ENCODE results near the gene MT4.

Gene MT4

DNA sequence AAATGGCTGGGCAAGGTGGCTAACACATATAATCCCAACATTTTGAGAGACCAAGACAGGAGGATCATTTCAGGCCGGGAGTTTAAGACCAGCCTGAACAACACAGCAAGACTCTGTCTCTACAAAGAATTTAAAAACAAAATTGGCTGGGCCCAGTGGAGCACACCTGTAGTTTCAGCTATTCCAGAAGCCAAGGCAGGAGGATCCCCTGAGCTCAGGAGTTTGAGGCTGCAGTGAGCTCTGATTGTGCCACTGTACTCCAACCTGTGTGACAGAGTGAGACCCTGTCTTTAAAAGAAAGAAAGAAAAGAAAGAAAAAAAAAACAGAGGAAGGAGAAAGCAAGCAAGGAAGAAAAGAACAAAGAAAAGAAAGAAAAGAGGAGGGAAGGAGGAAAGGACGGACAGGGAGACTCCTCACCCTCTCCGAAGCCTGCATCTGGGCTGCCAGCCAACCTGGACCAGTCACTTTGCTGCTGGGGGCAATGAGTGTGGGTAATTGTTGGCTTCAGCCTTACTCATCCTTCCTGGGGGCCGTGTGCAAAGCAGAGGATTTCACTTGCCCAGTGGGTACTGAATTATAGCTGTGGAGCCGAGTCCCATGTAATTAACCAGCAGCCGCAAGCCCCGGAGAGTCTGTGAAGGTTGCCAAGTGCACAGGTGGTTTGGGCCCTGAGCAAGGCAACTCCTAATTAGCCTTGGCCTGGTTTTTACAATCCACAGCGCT, 6.7 kb upstream of the MT4 start (continued):
- TF ChIP-seq FEZF1 (tag by site-specific recombination; IDR thresholded peaks at IDR 0.05) (peak; percentile 65), ZNF560 (tag by site-specific recombination; IDR thresholded peaks at IDR 0.05; ENCODE audit: borderline replicate concordance) (no peak), ZNF843 (tag by site-specific recombination; IDR thresholded peaks at IDR 0.05) (no peak), ZBTB17 (tag by site-specific recombination; IDR thresholded peaks at IDR 0.05) (peak; percentile 75), ZNF747 (tag by site-specific recombination; IDR thresholded peaks at IDR 0.05) (no peak), ZNF660 (tag by site-specific recombination; IDR thresholded peaks at IDR 0.05) (peak; percentile 72; the same call in 1 of the 2 replicates), ZNF530 (tag by site-specific recombination; IDR thresholded peaks at IDR 0.05; ENCODE audit: low read depth) (no peak), ZNF629 (tag by site-specific recombination; IDR thresholded peaks at IDR 0.05) (no peak), SCRT2 (tag by site-specific recombination; IDR thresholded peaks at IDR 0.05) (peak; percentile 74), ZNF112 (tag by site-specific recombination; IDR thresholded peaks at IDR 0.05) (no peak), KLF8 (tag by site-specific recombination; IDR thresholded peaks at IDR 0.05) (no peak), ZNF121 (tag by site-specific recombination; IDR thresholded peaks at IDR 0.05) (no peak), HOXD13 (CRISPR knock-in tag; IDR thresholded peaks at IDR 0.05; ENCODE audit: borderline replicate concordance) (no peak), ZNF23 (tag by site-specific recombination; IDR thresholded peaks at IDR 0.05; ENCODE audit: borderline replicate concordance) (no peak), ZNF473 (tag by site-specific recombination; IDR thresholded peaks at IDR 0.05) (no peak), KLF10 (tag by site-specific recombination; IDR thresholded peaks at IDR 0.05) (no peak), ZBTB20 (tag by site-specific recombination; IDR thresholded peaks at IDR 0.05) (0 out of 2 replicates have a peak, but pooled peaks have one; percentile 15), GLIS2 (tag by site-specific recombination; IDR thresholded peaks at IDR 0.05) (peak; percentile 30; the same call in 1 of the 2 replicates), ZNF600 (tag by site-specific recombination; IDR thresholded peaks at IDR 0.05) (0 out of 2 replicates have a peak, but pooled peaks have one; percentile 19), GLIS1 (tag by site-specific recombination; IDR thresholded peaks at IDR 0.05) (peak; percentile 87), ZNF366 (tag by site-specific recombination; conservative IDR thresholded peaks at IDR 0.05) (peak; percentile 65), PRDM1 (tag by site-specific recombination; IDR thresholded peaks at IDR 0.05) (peak; percentile 53), HOXC10 (CRISPR knock-in tag; IDR thresholded peaks at IDR 0.05) (no peak), KLF16 (tag by site-specific recombination; IDR thresholded peaks at IDR 0.05) (no peak)
- TF ChIP-seq, protein P1, sequence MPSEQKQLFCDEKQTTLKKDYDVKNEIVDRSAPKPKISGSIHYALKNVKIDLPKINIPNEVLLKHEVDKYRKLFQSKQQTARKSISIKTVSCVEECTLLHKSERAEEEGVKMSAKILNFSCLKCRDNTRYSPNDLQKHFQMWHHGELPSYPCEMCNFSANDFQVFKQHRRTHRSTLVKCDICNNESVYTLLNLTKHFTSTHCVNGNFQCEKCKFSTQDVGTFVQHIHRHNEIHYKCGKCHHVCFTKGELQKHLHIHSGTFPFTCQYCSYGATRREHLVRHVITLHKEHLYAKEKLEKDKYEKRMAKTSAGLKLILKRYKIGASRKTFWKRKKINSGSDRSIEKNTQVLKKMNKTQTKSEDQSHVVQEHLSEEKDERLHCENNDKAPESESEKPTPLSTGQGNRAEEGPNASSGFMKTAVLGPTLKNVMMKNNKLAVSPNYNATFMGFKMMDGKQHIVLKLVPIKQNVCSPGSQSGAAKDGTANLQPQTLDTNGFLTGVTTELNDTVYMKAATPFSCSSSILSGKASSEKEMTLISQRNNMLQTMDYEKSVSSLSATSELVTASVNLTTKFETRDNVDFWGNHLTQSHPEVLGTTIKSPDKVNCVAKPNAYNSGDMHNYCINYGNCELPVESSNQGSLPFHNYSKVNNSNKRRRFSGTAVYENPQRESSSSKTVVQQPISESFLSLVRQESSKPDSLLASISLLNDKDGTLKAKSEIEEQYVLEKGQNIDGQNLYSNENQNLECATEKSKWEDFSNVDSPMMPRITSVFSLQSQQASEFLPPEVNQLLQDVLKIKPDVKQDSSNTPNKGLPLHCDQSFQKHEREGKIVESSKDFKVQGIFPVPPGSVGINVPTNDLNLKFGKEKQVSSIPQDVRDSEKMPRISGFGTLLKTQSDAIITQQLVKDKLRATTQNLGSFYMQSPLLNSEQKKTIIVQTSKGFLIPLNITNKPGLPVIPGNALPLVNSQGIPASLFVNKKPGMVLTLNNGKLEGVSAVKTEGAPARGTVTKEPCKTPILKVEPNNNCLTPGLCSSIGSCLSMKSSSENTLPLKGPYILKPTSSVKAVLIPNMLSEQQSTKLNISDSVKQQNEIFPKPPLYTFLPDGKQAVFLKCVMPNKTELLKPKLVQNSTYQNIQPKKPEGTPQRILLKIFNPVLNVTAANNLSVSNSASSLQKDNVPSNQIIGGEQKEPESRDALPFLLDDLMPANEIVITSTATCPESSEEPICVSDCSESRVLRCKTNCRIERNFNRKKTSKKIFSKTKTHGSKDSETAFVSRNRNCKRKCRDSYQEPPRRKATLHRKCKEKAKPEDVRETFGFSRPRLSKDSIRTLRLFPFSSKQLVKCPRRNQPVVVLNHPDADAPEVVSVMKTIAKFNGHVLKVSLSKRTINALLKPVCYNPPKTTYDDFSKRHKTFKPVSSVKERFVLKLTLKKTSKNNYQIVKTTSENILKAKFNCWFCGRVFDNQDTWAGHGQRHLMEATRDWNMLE (tag by site-specific recombination; conservative IDR thresholded peaks at IDR 0.05; ENCODE audit: low read depth): no peak
- TF ChIP-seq, protein P2, sequence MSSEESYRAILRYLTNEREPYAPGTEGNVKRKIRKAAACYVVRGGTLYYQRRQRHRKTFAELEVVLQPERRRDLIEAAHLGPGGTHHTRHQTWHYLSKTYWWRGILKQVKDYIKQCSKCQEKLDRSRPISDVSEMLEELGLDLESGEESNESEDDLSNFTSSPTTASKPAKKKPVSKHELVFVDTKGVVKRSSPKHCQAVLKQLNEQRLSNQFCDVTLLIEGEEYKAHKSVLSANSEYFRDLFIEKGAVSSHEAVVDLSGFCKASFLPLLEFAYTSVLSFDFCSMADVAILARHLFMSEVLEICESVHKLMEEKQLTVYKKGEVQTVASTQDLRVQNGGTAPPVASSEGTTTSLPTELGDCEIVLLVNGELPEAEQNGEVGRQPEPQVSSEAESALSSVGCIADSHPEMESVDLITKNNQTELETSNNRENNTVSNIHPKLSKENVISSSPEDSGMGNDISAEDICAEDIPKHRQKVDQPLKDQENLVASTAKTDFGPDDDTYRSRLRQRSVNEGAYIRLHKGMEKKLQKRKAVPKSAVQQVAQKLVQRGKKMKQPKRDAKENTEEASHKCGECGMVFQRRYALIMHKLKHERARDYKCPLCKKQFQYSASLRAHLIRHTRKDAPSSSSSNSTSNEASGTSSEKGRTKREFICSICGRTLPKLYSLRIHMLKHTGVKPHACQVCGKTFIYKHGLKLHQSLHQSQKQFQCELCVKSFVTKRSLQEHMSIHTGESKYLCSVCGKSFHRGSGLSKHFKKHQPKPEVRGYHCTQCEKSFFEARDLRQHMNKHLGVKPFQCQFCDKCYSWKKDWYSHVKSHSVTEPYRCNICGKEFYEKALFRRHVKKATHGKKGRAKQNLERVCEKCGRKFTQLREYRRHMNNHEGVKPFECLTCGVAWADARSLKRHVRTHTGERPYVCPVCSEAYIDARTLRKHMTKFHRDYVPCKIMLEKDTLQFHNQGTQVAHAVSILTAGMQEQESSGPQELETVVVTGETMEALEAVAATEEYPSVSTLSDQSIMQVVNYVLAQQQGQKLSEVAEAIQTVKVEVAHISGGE (tag by site-specific recombination; conservative IDR thresholded peaks at IDR 0.05; ENCODE audit: low read depth): 0 out of 2 replicates have a peak, but pooled peaks have one; percentile 26
- TF ChIP-seq, protein P3, sequence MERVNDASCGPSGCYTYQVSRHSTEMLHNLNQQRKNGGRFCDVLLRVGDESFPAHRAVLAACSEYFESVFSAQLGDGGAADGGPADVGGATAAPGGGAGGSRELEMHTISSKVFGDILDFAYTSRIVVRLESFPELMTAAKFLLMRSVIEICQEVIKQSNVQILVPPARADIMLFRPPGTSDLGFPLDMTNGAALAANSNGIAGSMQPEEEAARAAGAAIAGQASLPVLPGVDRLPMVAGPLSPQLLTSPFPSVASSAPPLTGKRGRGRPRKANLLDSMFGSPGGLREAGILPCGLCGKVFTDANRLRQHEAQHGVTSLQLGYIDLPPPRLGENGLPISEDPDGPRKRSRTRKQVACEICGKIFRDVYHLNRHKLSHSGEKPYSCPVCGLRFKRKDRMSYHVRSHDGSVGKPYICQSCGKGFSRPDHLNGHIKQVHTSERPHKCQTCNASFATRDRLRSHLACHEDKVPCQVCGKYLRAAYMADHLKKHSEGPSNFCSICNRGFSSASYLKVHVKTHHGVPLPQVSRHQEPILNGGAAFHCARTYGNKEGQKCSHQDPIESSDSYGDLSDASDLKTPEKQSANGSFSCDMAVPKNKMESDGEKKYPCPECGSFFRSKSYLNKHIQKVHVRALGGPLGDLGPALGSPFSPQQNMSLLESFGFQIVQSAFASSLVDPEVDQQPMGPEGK (tag by site-specific recombination; IDR thresholded peaks at IDR 0.05): 0 out of 2 replicates have a peak, but pooled peaks have one; percentile 21
- TF ChIP-seq, protein P4, sequence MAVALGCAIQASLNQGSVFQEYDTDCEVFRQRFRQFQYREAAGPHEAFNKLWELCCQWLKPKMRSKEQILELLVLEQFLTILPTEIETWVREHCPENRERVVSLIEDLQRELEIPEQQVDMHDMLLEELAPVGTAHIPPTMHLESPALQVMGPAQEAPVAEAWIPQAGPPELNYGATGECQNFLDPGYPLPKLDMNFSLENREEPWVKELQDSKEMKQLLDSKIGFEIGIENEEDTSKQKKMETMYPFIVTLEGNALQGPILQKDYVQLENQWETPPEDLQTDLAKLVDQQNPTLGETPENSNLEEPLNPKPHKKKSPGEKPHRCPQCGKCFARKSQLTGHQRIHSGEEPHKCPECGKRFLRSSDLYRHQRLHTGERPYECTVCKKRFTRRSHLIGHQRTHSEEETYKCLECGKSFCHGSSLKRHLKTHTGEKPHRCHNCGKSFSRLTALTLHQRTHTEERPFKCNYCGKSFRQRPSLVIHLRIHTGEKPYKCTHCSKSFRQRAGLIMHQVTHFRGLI (tag by site-specific recombination; IDR thresholded peaks at IDR 0.05): no peak
